GM10266 (cell line): ENCODE data around the gene RPTN.

ENCODE experiments used
- DNase-seq: peaks from one replicate; pipeline ENCODE4 v3.0.0; 2012; ENCODE audit errors: extremely low spot score
- CTCF ChIP-seq: IDR thresholded peaks from 2 replicates; pipeline ENCODE4 v1.5.1; 2012; ENCODE audit warnings: mild to moderate bottlenecking, low read depth; ENCODE audit not compliant: control insufficient read depth, insufficient read depth; ENCODE audit errors: missing control alignments

RPTN gene

GRCh38 chr1:152189657-152190442 lies 30.8 kb upstream of the RPTN start:
- TF ChIP-seq CTCF: peak; percentile 78
- DNase-seq: peak; percentile 78

DNA sequence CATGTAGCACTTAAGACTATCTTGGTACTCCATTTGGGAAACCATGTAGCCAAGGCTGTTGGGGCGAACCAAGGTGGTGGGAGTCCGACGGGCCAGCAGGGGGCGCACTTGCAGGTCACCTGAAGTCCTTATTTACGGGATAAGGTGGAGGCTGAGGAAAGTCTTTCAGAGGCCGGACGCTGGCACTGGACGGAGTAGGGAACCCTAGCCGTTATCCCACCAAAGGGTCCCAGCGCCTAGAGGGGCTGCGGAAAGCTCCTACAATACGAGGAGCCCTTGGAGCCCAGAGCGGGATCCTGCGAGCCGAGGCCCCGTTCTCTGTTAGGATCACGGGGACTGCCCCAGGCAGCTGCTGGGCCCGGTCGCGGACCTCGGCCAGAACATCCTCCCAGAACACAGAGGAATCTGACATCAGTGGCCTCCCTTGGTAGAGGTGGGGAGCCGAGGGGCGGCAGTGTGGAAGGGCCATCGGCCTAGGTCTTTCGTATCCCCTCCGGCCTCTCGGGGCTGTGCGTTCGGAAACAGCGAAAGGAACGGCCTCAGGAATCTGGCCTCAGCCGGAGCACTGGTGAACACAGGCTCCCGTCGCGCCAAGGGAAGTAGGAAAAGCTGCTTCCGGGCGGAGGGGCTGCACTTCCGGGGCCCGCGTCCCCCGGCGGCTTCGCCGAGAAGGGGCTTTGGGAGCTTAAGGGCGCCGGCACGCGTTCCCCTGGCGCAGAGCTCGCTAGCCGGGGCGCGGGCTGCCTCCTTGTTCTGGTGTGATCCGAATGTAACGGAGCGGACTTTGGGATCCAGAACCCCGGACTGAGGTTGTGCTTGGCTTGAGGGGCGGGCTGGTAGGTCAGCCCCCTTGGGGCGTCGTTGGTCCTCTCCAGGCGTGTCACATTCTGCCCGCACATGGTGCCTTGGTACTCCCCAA lies 29.9 kb upstream of the RPTN start:
- TF ChIP-seq CTCF: peak; percentile 87

GRCh38 chr1:152186556-152187285 lies 27.7 kb upstream of the RPTN start:
- no peak for DNase-seq

More for the DNA sequence above, 29.9 kb upstream of the RPTN start:
- DNase-seq: peak; percentile 66

GRCh38 chr1:152185544-152186391 lies 26.7 kb upstream of the RPTN start:
- peak; percentile 84 for TF ChIP-seq CTCF
- peak; percentile 53 for DNase-seq

More at GRCh38 chr1:152186556-152187285, 27.7 kb upstream of the RPTN start:
- no peak for TF ChIP-seq CTCF

DNA sequence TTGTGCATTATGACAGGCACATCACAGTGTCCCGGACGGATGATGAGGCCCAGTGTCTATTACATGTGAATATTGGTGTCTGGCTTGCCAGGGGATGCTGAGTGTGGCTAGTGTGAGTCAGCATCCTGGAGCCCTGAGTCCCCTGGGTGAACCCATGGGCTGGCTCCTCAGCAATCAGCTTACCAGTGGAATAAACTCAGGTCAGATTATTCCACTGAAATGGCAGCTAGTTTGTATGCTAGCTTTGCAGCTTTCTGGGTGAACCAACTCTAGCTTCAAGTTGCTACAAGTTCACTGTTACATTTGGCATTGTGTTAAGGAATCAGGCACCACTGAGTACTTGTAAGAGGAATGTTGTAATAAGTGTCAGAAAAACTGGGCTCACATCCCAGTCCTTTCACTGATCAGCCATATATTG lies 23.9 kb upstream of the RPTN start:
- no peak for TF ChIP-seq CTCF
- DNase-seq: no peak

DNA sequence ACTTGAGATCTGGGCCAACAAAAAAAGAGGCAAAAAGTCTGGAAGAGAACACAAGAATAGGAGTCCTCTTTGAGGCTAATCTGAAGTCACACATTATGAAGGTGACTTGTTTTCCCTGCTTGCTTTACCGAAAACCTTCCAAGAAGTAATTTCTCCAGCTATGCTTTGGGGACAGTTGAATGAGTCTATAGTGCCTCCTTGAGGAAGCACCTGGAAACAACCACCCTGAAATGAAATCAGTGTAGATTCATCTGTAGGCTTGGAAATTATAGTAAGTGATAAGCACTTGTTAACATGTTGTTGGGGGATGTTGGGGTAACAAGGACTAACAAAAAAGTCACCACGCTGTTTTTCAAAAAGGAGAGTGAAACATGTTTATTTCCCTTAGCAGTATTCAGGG lies 23.4 kb upstream of the RPTN start:
- no peak for DNase-seq
- peak; percentile 52 for TF ChIP-seq CTCF
